Right ventricle myocardium inferior (tissue), 1 donor: Measurements from ENCODE around the gene LRP1. TPM values are rescaled to one million over a fixed set of nuclear protein-coding genes. Genes with fewer than 3 reads are reported as not detected.
"Not testable (repeated sequence)": the region's sequence is repeated elsewhere in the genome, so short reads cannot be mapped to it uniquely, and the experiment has no call there.

ENCODE experiments used
- ATAC-seq: fragments of 200-7000 bp; cut with Tn5 transposase; one replicate; pipeline ENCODE4 v1.9.1; 2020; ENCODE audit warnings: mild to moderate bottlenecking, moderate library complexity
- DNase-seq: peaks from one replicate; pipeline ENCODE4 v3.0.0; 2021; ENCODE audit errors: missing footprints
- intact Hi-C: fragments of 100-400 bp; cut with DNase I; formaldehyde crosslinking; loops from one replicate; pipeline ENCODE4 v1.11.0; 2022
- total RNA-seq: library from RNA; stranded (reverse); fragmentation: NEBNext Ultra II Directional; extraction: Animal tissue kit (Norgen Biotek cat#: 25700); gene quantifications from one replicate; pipeline ENCODE4 v1.2.1, GENCODE V29; 2021
- donor health status: DM: no; HTN: yes; CAD: no; lungs with severe emphysema.

The LRP1 gene
- total RNA-seq, 1 donor from 2014 or later: 143 TPM

GRCh38 chr12:57107456-57108155, 20.7 kb upstream of the LRP1 start:
- DNase-seq (no peak), ATAC-seq (no peak)
- intact Hi-C loops: no loop called here

- DNase-seq: no peak
- ATAC-seq: no peak
- intact Hi-C loops: loop anchor here (5.0 kb wide), 2 partner anchors 102 to 352 kb away; partner anchors contain the start of gene ZBTB39
Observed at GRCh38 chr12:57109207-57110103, 18.8 kb upstream of the LRP1 start.

- DNase-seq (peak; percentile 87), ATAC-seq (peak; percentile 22)
- intact Hi-C loops: loop anchor here (5.0 kb wide), 2 partner anchors 103 to 353 kb away; partner anchors contain the start of gene ZBTB39
Observed at GRCh38 chr12:57110104-57111030, 17.9 kb upstream of the LRP1 start.

- ATAC-seq (peak; percentile 75), DNase-seq (peak; percentile 94)
- intact Hi-C loops: loop anchor here (5.0 kb wide), 2 partner anchors 104 to 354 kb away; partner anchors contain the start of gene ZBTB39
Observed at GRCh38 chr12:57111031-57111734, 17.1 kb upstream of the LRP1 start, which contains the start of gene STAT6. TSS of gene STAT6 (minus strand) at chr12:57111362. CDS start at chr12:57108278, 3,084 bp downstream.

GRCh38 chr12:57112492-57113294, 15.6 kb upstream of the LRP1 start:
- DNase-seq: no peak
- no peak for ATAC-seq
- intact Hi-C loops: loop anchor here (1.0 to 5.0 kb wide), 4 partner anchors 24 to 355 kb away; partner anchors contain the start of gene ZBTB39

- DNase-seq (no peak), ATAC-seq (no peak)
- intact Hi-C loops: no loop called here
Observed at GRCh38 chr12:57116580-57117281, 11.6 kb upstream of the LRP1 start.

- DNase-seq (no peak), ATAC-seq (peak; percentile 72)
- intact Hi-C loops: no loop called here
Observed at GRCh38 chr12:57118711-57119271, 9.5 kb upstream of the LRP1 start.

GRCh38 chr12:57119294-57120085, 8.8 kb upstream of the LRP1 start:
- no peak for ATAC-seq
- DNase-seq: no peak
- intact Hi-C loops: no loop called here

GRCh38 chr12:57120718-57121117, 7.6 kb upstream of the LRP1 start:
- intact Hi-C loops, DNase-seq, ATAC-seq: not testable (repeated sequence)

GRCh38 chr12:57123813-57124212, 4.5 kb upstream of the LRP1 start:
- no peak for DNase-seq
- intact Hi-C loops: loop anchor here (1.0 kb wide), 2 partner anchors 52 to 59 kb away; no protein-coding TSS in a partner anchor

GRCh38 chr12:57124261-57124877, 3.9 kb upstream of the LRP1 start:
- ATAC-seq: no peak

More at GRCh38 chr12:57123813-57124212, 4.5 kb upstream of the LRP1 start:
- no peak for ATAC-seq

GRCh38 chr12:57126061-57126460, 2.2 kb upstream of the LRP1 start:
- intact Hi-C loops: loop anchor here (2.0 kb wide), 1 partner anchor 23 kb away; no protein-coding TSS in a partner anchor
- no peak for ATAC-seq
- DNase-seq: no peak

More at GRCh38 chr12:57124261-57124877, 3.9 kb upstream of the LRP1 start:
- peak; percentile 64 for DNase-seq
- intact Hi-C loops: loop anchor here (1.0 kb wide), 2 partner anchors 52 to 59 kb away; no protein-coding TSS in a partner anchor

- ATAC-seq (no peak), DNase-seq (no peak)
- intact Hi-C loops: loop anchor here (2.0 kb wide), 1 partner anchor 22 kb away; no protein-coding TSS in a partner anchor
Observed at GRCh38 chr12:57126561-57126960, 1.7 kb upstream of the LRP1 start.

- intact Hi-C loops: loop anchor here (2.0 kb wide), 1 partner anchor 22 kb away; no protein-coding TSS in a partner anchor
- ATAC-seq (peak; percentile 54), DNase-seq (peak; percentile 89)
Observed at GRCh38 chr12:57127101-57127725, 1.1 kb upstream of the LRP1 start.
